Suprapubic skin (tissue), 4 donors: Measurements from ENCODE around the gene EFCAB5. TPM values are rescaled to one million over a fixed set of nuclear protein-coding genes. Genes with fewer than 3 reads are reported as not detected.
"Not testable (repeated sequence)": the region's sequence is repeated elsewhere in the genome, so short reads cannot be mapped to it uniquely, and the experiment has no call there.

Experiments used
- DNase-seq, 2 donors: peaks; one replicate each; pipeline ENCODE4 v3.0.0-alpha.2; 2019; ENCODE audit warnings: low spot score in 2 of 2
- H3K27ac ChIP-seq: fragments of 200-600 bp; sonication (generic); one replicate; pipeline ENCODE4 v1.5.1; 2019
- H3K27me3 ChIP-seq: fragments of 200-600 bp; sonication (generic); one replicate; pipeline ENCODE4 v1.5.1; 2019
- H3K36me3 ChIP-seq: fragments of 200-600 bp; sonication (generic); one replicate; pipeline ENCODE4 v1.5.1; 2019
- H3K4me1 ChIP-seq: fragments of 200-600 bp; sonication (generic); one replicate; pipeline ENCODE4 v1.5.1; 2019
- H3K4me3 ChIP-seq: fragments of 200-600 bp; sonication (generic); one replicate; pipeline ENCODE4 v1.5.1; 2019; ENCODE audit warnings: mild to moderate bottlenecking
- H3K9me3 ChIP-seq: fragments of 200-600 bp; sonication (generic); one replicate; pipeline ENCODE4 v1.5.1; 2019
- CTCF ChIP-seq, 2 donors: fragments of 200-600 bp in 1 of 2; fragments of 450-650 bp in 1 of 2; sonication (generic) in 1 of 2; IDR thresholded peaks; one replicate each; pipeline ENCODE4 v1.5.1; 2016 to 2019; ENCODE audit warnings: antibody characterized with exemption in 2 of 2, mild to moderate bottlenecking in 1 of 2, moderate library complexity in 1 of 2
- EP300 ChIP-seq: sonication (generic); formaldehyde crosslinking; IDR thresholded peaks from one replicate; pipeline ENCODE4 v1.6.1; 2017; ENCODE audit warnings: antibody characterized with exemption
- POLR2A ChIP-seq, 2 donors: fragments of 450-650 bp; IDR thresholded peaks; one replicate each; pipeline ENCODE4 v1.6.1; 2017; ENCODE audit warnings: antibody characterized with exemption in 2 of 2, mild to moderate bottlenecking in 2 of 2, moderate library complexity in 2 of 2
- POLR2AphosphoS5 ChIP-seq, 3 donors: sonication (generic); formaldehyde crosslinking; IDR thresholded peaks; one replicate each; pipeline ENCODE4 v1.6.1; 2017; ENCODE audit warnings: antibody characterized with exemption in 3 of 3
- WGBS: methylation state at CpG from one replicate; pipeline ENCODE4 v1.1.5; 2018; 5-methylcytosine and 5-hydroxymethylcytosine counted together
- total RNA-seq, 4 donors: library from RNA; depleted of rRNA; stranded (reverse); fragments of >200 nt; gene quantifications; one replicate each; pipeline ENCODE4 v1.1.0, GENCODE V29; 2016

Gene EFCAB5
- total RNA-seq, 4 donors from 2014 or later, result 0.13 to 0.21 (median 0.16) TPM; not detected in 1

- DNase-seq, result no peak
- Histone ChIP-seq H3K27ac (no peak overlapping the region), H3K4me3 (no peak overlapping the region), H3K4me1 (no peaks in the 10 kb centered on the region), H3K9me3 (no peaks in the 10 kb centered on the region), H3K36me3 (no peaks in the 10 kb centered on the region), H3K27me3 (peaks cover 4% of the 10 kb centered on the region)
- 83% methylated on average over 2 of the region's 2 CpGs for WGBS
- TF ChIP-seq POLR2A (IDR thresholded peaks at IDR 0.05) (no peak), CTCF (IDR thresholded peaks at IDR 0.05) (no peak), POLR2AphosphoS5 (IDR thresholded peaks at IDR 0.05) (no peak), EP300 (no peak)
Observed at GRCh38 chr17:30074730-30075129, 133.3 kb downstream of the EFCAB5 start.

- no peak overlapping the region for H3K27ac ChIP-seq
- H3K36me3 ChIP-seq, result no peaks in the 10 kb centered on the region
- no peak for DNase-seq
- no peaks in the 10 kb centered on the region for H3K9me3 ChIP-seq
- no peak overlapping the region for H3K4me3 ChIP-seq
- no peak for TF ChIP-seq EP300
- no peak for TF ChIP-seq CTCF (IDR thresholded peaks at IDR 0.05)
- TF ChIP-seq POLR2A (IDR thresholded peaks at IDR 0.05), result no peak
- TF ChIP-seq POLR2AphosphoS5 (IDR thresholded peaks at IDR 0.05), result no peak
- no peaks in the 10 kb centered on the region for H3K4me1 ChIP-seq
- H3K27me3 ChIP-seq, result peaks cover 10% of the 10 kb centered on the region
- WGBS, result 93% methylated on average over 5 of the region's 5 CpGs
Observed at GRCh38 chr17:30082773-30083172, 141.3 kb downstream of the EFCAB5 start.

- no peaks in the 10 kb centered on the region for H3K9me3 ChIP-seq
- 45% methylated on average over 6 of the region's 6 CpGs for WGBS
- H3K27ac ChIP-seq, result no peak overlapping the region
- no peaks in the 10 kb centered on the region for H3K36me3 ChIP-seq
- H3K4me1 ChIP-seq, result no peaks in the 10 kb centered on the region
- H3K27me3 ChIP-seq, result peaks cover 10% of the 10 kb centered on the region
- no peak for DNase-seq
- TF ChIP-seq EP300 (no peak), POLR2AphosphoS5 (IDR thresholded peaks at IDR 0.05) (no peak), POLR2A (IDR thresholded peaks at IDR 0.05) (no peak), CTCF (IDR thresholded peaks at IDR 0.05) (no peak)
- no peak overlapping the region for H3K4me3 ChIP-seq
Observed at GRCh38 chr17:30084788-30085187, 143.4 kb downstream of the EFCAB5 start.

DNA sequence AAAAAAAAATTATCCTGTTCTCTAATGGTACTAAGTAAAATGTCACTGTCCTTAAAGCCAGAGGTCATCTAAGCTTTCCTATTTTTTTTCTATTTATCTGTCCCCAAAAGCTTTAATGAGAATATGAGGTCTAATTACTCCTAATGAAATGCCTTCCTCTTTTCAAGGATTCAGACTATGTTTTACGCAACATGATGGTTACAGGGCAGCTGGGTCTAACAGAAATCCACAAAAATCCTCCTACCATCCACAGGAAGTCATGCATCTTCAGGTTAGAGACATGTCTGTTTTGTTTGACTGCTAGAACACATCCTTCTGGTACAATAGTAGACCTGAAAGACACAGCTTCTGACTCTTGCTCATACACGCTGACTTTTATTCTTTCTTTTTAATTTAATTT, 145.5 kb downstream of the EFCAB5 start:
- Histone ChIP-seq H3K27ac (no peak overlapping the region), H3K4me3 (no peak overlapping the region), H3K4me1 (no peaks in the 10 kb centered on the region), H3K9me3 (no peaks in the 10 kb centered on the region), H3K27me3 (peaks cover 10% of the 10 kb centered on the region), H3K36me3 (no peaks in the 10 kb centered on the region)
- DNase-seq, result no peak
- TF ChIP-seq EP300 (no peak), POLR2AphosphoS5 (IDR thresholded peaks at IDR 0.05) (no peak), CTCF (IDR thresholded peaks at IDR 0.05) (no peak), POLR2A (IDR thresholded peaks at IDR 0.05) (no peak)
- 89% methylated on average over 2 of the region's 2 CpGs for WGBS

- not testable (repeated sequence) for H3K27ac ChIP-seq, H3K9me3 ChIP-seq, H3K4me3 ChIP-seq, H3K27me3 ChIP-seq, DNase-seq, H3K4me1 ChIP-seq, H3K36me3 ChIP-seq
- 95% methylated on average over 3 of the region's 3 CpGs for WGBS
Observed at GRCh38 chr17:30087431-30087830, 146.0 kb downstream of the EFCAB5 start.

DNA sequence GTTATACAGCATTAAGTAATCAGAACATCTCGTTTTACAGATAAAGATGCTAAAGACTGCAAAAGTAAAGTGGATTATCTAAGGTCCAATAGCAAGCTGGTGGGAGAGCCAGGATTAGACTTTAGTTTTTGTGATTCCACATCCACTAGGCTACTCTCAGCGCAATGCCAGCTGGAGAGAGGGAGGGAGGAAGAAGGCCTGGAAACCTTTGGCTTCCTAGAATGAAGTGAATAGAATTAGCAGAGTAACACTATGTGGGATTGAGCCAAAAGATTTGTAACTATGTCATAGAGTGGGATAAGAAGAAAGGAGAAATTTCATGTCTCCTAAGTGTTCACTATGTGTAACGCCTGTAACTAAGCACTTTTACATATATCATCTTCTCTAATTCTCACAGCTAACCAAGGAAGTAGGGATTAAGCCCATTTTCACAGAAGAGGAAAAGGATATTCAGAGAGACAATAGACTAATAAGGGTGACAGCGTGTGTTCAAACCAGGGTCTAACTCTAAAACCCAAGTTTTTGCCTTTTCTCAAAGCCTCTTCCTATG, 149.8 kb downstream of the EFCAB5 start:
- no peak overlapping the region for H3K4me3 ChIP-seq
- H3K27ac ChIP-seq, result no peak overlapping the region
- peaks cover 7% of the 10 kb centered on the region for H3K27me3 ChIP-seq
- no peaks in the 10 kb centered on the region for H3K9me3 ChIP-seq
- DNase-seq, result no peak
- peaks cover 5% of the 10 kb centered on the region for H3K4me1 ChIP-seq
- TF ChIP-seq POLR2AphosphoS5 (IDR thresholded peaks at IDR 0.05) (no peak), CTCF (IDR thresholded peaks at IDR 0.05) (no peak), EP300 (no peak), POLR2A (IDR thresholded peaks at IDR 0.05) (no peak)
- no peaks in the 10 kb centered on the region for H3K36me3 ChIP-seq
- WGBS, result 74% methylated on average over 4 of the region's 4 CpGs
